GM12878 (cell line): Measurements from ENCODE around the gene RACGAP1. TPM values are rescaled to one million over a fixed set of nuclear protein-coding genes. Genes with fewer than 3 reads are reported as not detected.

Experiments
- ATAC-seq: fragments of 200-7000 bp; cut with Tn5 transposase; 3 replicates; pipeline ENCODE4 v1.9.1; 2020; ENCODE audit warnings: mild to moderate bottlenecking, moderate library complexity
- BruUV-seq: library from RNA; stranded (reverse); fragments of 400-500 nt; replicated peaks from 2 replicates; lab custom pipeline; 2021; lab: Mats Ljungman, UMichigan
- CTCF ChIA-PET: fragments of 300-600 bp; sonication (Branson Sonifier 250); formaldehyde crosslinking; extraction: SDS; loops from one replicate; lab custom pipeline; 2021; ENCODE audit warnings: inconsistent platforms; lab: Yijun Ruan, JAX
- POLR2A ChIA-PET: fragments of 350-600 bp; formaldehyde crosslinking; extraction: SDS; loops from one replicate; lab custom pipeline; 2021; ENCODE audit warnings: inconsistent platforms; lab: Charles Lee
- RAD21 ChIA-PET: fragments of 300-600 bp; sonication (Branson Sonifier 250); formaldehyde crosslinking; loops from one replicate; lab custom pipeline; 2023; ENCODE audit warnings: antibody characterized with exemption; ENCODE audit not compliant: unreplicated experiment; lab: Charles Lee
- SMC1A ChIA-PET: fragments of 300-600 bp; sonication (Branson Sonifier 250); formaldehyde crosslinking; loops from one replicate; lab custom pipeline; 2023; ENCODE audit not compliant: unreplicated experiment, uncharacterized antibody; lab: Charles Lee
- DNase-seq: peaks from one replicate; pipeline ENCODE4 v3.0.0-alpha.2; 2011; ENCODE audit warnings: low read depth, low spot score
- FAIRE-seq: peaks from 3 replicates; lab custom pipeline; 2011; peaks lifted over from hg19 to GRCh38; lab: Jason Lieb, UNC
- H2AFZ ChIP-seq: 2 replicates; pipeline ENCODE4 v1.6.0; 2011; ENCODE audit warnings: low read depth, low read length, control low read depth; ENCODE audit not compliant: control insufficient read depth
- H3K27ac ChIP-seq: 2 replicates; pipeline ENCODE4 v1.5.1; 2011; ENCODE audit warnings: control low read depth; ENCODE audit not compliant: control insufficient read depth, insufficient read depth
- H3K27me3 ChIP-seq, 2 experiments: replicated peaks in 1 of 2; 2 replicates each; pipeline versions ENCODE4 v1.6.0 to v1.6.1; 2011; ENCODE audit warnings: low read length in 1 of 2; ENCODE audit not compliant: control insufficient read depth in 2 of 2, insufficient read depth in 2 of 2
- H3K36me3 ChIP-seq, 2 experiments: 2 replicates each; pipeline ENCODE4 v1.5.1; 2011; ENCODE audit warnings: low read length in 1 of 2; ENCODE audit not compliant: control insufficient read depth in 2 of 2, insufficient read depth in 2 of 2
- H3K4me1 ChIP-seq: 2 replicates; pipeline ENCODE4 v1.6.1; 2011; ENCODE audit warnings: mild to moderate bottlenecking, low read length, moderate library complexity, mixed read lengths; ENCODE audit not compliant: control insufficient read depth, insufficient read depth
- H3K4me2 ChIP-seq: 2 replicates; pipeline ENCODE4 v1.6.0; 2011; ENCODE audit warnings: control low read depth; ENCODE audit not compliant: control insufficient read depth, insufficient read depth
- H3K4me3 ChIP-seq: fragments of 200-600 bp; sonication (generic); 2 replicates; pipeline ENCODE4 v1.5.1; 2016
- H3K79me2 ChIP-seq: 2 replicates; pipeline ENCODE4 v1.6.0; 2011; ENCODE audit warnings: low read length; ENCODE audit not compliant: control insufficient read depth, insufficient read depth
- H3K9ac ChIP-seq: 2 replicates; pipeline ENCODE4 v1.8.0; 2011; ENCODE audit warnings: low read length, control low read depth, mixed read lengths; ENCODE audit not compliant: control insufficient read depth, insufficient read depth
- H3K9me3 ChIP-seq: replicated peaks from 3 replicates; pipeline ENCODE4 v1.5.1; 2011; ENCODE audit warnings: mild to moderate bottlenecking, low read length; ENCODE audit not compliant: control insufficient read depth, insufficient read depth
- H4K20me1 ChIP-seq: 2 replicates; pipeline ENCODE4 v1.6.0; 2011; ENCODE audit not compliant: control insufficient read depth, insufficient read depth
- CREM ChIP-seq: IDR thresholded peaks from 2 replicates; pipeline ENCODE4 v1.6.1; 2014; ENCODE audit warnings: antibody characterized with exemption, low read depth
- FOS ChIP-seq: IDR thresholded peaks from 3 replicates; pipeline ENCODE4 v1.6.1; 2011; ENCODE audit warnings: borderline replicate concordance; ENCODE audit not compliant: insufficient read length; ENCODE audit errors: extremely low read depth
- GABPA ChIP-seq: IDR thresholded peaks from 2 replicates; pipeline ENCODE4 v1.6.1; 2014; ENCODE audit warnings: antibody characterized with exemption, low read depth, mild to moderate bottlenecking, inconsistent platforms
- HDAC2 ChIP-seq: fragments of 200-600 bp; sonication (generic); IDR thresholded peaks from 2 replicates; pipeline ENCODE4 v1.6.1; 2017
- MEF2A ChIP-seq: IDR thresholded peaks from 2 replicates; pipeline ENCODE4 v1.6.1; 2011; ENCODE audit warnings: low read depth, mild to moderate bottlenecking, low read length, moderate library complexity; ENCODE audit not compliant: insufficient read depth
- MYC ChIP-seq: IDR thresholded peaks from 2 replicates; pipeline ENCODE4 v1.6.1; 2011; ENCODE audit warnings: mild to moderate bottlenecking, low read length, moderate library complexity, inconsistent platforms; ENCODE audit not compliant: insufficient read depth, insufficient replicate concordance, insufficient read length, severe bottlenecking
- RBBP5 ChIP-seq: fragments of 200-600 bp; sonication (generic); conservative IDR thresholded peaks from 2 replicates; pipeline ENCODE4 v1.6.1; 2016
- RCOR1 ChIP-seq: conservative IDR thresholded peaks from 2 replicates; pipeline ENCODE4 v1.6.1; 2012; ENCODE audit warnings: low read depth, low read length, improper control_type of control experiment
- RELA ChIP-seq: fragments of 450-650 bp; IDR thresholded peaks from 2 replicates; pipeline ENCODE4 v1.8.0; 2014; ENCODE audit warnings: borderline replicate concordance; ENCODE audit not compliant: partially characterized antibody
- SKIL ChIP-seq: fragments of 450-650 bp; IDR thresholded peaks from 2 replicates; pipeline ENCODE4 v1.6.1; 2017; ENCODE audit warnings: mild to moderate bottlenecking, low read depth, inconsistent platforms; ENCODE audit not compliant: poor library complexity, severe bottlenecking
- SMC3 ChIP-seq: IDR thresholded peaks from 2 replicates; pipeline ENCODE4 v1.6.1; 2011; ENCODE audit warnings: low read length, improper control_type of control experiment, borderline replicate concordance
- SUZ12 ChIP-seq: fragments of 200-600 bp; sonication (generic); IDR thresholded peaks from one replicate; pipeline ENCODE4 v1.6.1; 2018; ENCODE audit warnings: antibody characterized with exemption, mild to moderate bottlenecking; ENCODE audit not compliant: unreplicated experiment
- WGBS: methylation state at CpG from one replicate; pipeline ENCODE4 v1.1.6; 2016; ENCODE audit warnings: low lambda C conversion rate; ENCODE audit not compliant: insufficient replicate concordance, insufficient coverage; ENCODE audit errors: missing lambda C conversion rate; 5-methylcytosine and 5-hydroxymethylcytosine counted together
- in situ Hi-C: fragments of 300-500 bp; cut with MboI; formaldehyde crosslinking; loops from 9 replicates; pipeline ENCODE4 v1.14.3; 2018; ENCODE audit warnings: mixed read lengths
- intact Hi-C: fragments of 100-400 bp; cut with micrococcal nuclease; formaldehyde crosslinking; loops from one replicate; pipeline ENCODE4 v1.14.2; 2022; ENCODE audit not compliant: unreplicated experiment
- polyA plus RNA-seq, 11 experiments: library from polyadenylated mRNA; depleted of rRNA in 4 of 11; unstranded in 6 of 11; stranded (reverse) in 5 of 11; fragments of >200 nt; fragmentation: Nextera tagmentation in 4 of 11; fragmentation: Illumina TruSeq in 1 of 11; extraction: Ambion mirVana in 4 of 11; extraction: Trizol in 1 of 11; gene quantifications; 1 replicate in 1 of 11; 2 replicates in 10 of 11; pipeline versions ENCODE4 v1.2.1 to v1.2.3, GENCODE V29; 2011 to 2016; ENCODE audit warnings: inconsistent platforms in 2 of 11, missing spikeins in 2 of 11, low read depth in 1 of 11
- total RNA-seq, 4 experiments: library from RNA; depleted of rRNA in 3 of 4; stranded (reverse); fragments of >200 nt in 3 of 4; fragmentation: Illumina TruSeq in 1 of 4; extraction: Trizol in 1 of 4; gene quantifications; 2 replicates each; pipeline versions ENCODE4 v1.2.1 to v1.2.3, GENCODE V29; 2013 to 2021
- TF ChIP-seq, protein P1 (sequence below), 3 experiments: IDR thresholded peaks in 2 of 3; conservative IDR thresholded peaks in 1 of 3; 2 replicates each; pipeline ENCODE4 v1.5.1; 2011; ENCODE audit warnings: low read depth in 3 of 3, low read length in 3 of 3, mild to moderate bottlenecking in 3 of 3, control low read depth in 2 of 3, moderate library complexity in 2 of 3, inconsistent platforms in 1 of 3, mixed read lengths in 1 of 3; ENCODE audit not compliant: control insufficient read depth in 2 of 3, insufficient read depth in 1 of 3; ENCODE audit errors: extremely low read depth in 1 of 3

The RACGAP1 gene
- total and polyA plus RNA-seq, 10 of the 15 experiments (the other 5 are each of a cell fraction or from before 2014, with no cell fraction given), result 32.4 to 87.9 (median 76.2) TPM

DNA sequence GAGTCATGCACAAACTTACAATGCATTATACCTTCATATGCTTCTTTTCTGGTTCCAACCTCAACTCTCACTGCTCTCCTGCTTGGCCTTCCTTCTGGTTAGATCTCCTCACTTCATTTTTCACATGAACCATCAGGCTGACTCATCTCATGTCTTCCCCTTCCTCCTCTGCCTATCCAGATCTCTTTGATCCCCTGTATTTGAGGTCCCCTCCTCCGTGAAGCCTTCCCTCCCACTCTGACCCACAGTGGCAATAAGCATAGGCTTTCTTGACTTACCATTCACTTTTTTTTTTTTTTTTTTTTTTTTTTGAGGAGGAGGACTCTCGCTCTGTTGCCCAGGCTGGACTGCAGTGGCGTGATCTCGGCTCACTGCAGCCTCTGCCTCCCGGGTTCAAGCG lies 17.4 kb upstream of the RACGAP1 start:
- H3K79me2 ChIP-seq, result no peaks in the 10 kb centered on the region
- no peak overlapping the region for H3K4me3 ChIP-seq
- no peaks in the 10 kb centered on the region for H4K20me1 ChIP-seq
- ChIA-PET SMC1A (interaction anchor here (1.4 kb wide), 1 partner anchor 28 kb away, joined by 4 read pairs; no protein-coding TSS in a partner anchor), POLR2A (no interaction called here), RAD21 (no interaction called here), CTCF (interaction anchor here (0.6 to 1.8 kb wide), 3 partner anchors 26 to 76 kb away, joined by 3 to 6 read pairs (median 3); no protein-coding TSS in a partner anchor)
- H3K27ac ChIP-seq, result no peak overlapping the region
- DNase-seq (no peak), FAIRE-seq (no peak), ATAC-seq (no peak)
- H3K4me2 ChIP-seq, result no peak overlapping the region
- no peaks in the 10 kb centered on the region for H3K9me3 ChIP-seq
- H2AFZ ChIP-seq, result no peak overlapping the region
- H3K27me3 ChIP-seq, result no peaks in the 10 kb centered on the region
- no peaks in the 10 kb centered on the region for H3K4me1 ChIP-seq
- TF ChIP-seq SKIL (no peak), HDAC2 (no peak), SUZ12 (no peak), RELA (no peak), MEF2A (no peak), FOS (no peak), RCOR1 (no peak), MYC (no peak), SMC3 (no peak), GABPA (no peak), CREM (no peak), RBBP5 (no peak)
- TF ChIP-seq, protein P1, sequence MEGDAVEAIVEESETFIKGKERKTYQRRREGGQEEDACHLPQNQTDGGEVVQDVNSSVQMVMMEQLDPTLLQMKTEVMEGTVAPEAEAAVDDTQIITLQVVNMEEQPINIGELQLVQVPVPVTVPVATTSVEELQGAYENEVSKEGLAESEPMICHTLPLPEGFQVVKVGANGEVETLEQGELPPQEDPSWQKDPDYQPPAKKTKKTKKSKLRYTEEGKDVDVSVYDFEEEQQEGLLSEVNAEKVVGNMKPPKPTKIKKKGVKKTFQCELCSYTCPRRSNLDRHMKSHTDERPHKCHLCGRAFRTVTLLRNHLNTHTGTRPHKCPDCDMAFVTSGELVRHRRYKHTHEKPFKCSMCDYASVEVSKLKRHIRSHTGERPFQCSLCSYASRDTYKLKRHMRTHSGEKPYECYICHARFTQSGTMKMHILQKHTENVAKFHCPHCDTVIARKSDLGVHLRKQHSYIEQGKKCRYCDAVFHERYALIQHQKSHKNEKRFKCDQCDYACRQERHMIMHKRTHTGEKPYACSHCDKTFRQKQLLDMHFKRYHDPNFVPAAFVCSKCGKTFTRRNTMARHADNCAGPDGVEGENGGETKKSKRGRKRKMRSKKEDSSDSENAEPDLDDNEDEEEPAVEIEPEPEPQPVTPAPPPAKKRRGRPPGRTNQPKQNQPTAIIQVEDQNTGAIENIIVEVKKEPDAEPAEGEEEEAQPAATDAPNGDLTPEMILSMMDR (IDR thresholded peaks at IDR 0.05 in 2 of 3, conservative IDR thresholded peaks at IDR 0.05 in 1 of 3; ENCODE audit: control insufficient read depth in 2 of 3, extremely low read depth in 1 of 3, insufficient read depth in 1 of 3, low read depth in 3 of 3, low read length in 3 of 3), result no peak
- no TSS peak for BruUV-seq
- WGBS, result 2% methylated on average over 5 of the region's 6 CpGs
- in situ Hi-C loops, result no loop called here
- H3K36me3 ChIP-seq, result no peaks in the 10 kb centered on the region
- H3K9ac ChIP-seq, result no peak overlapping the region
- intact Hi-C loops, result no loop called here
